GM03348 (cell line): ENCODE measurements around the gene PRR14L.
A peak's percentile ranks its signal among the peaks of the same experiment; 100 is the strongest.
"Not testable (repeated sequence)": the region's sequence is repeated elsewhere in the genome, so short reads cannot be mapped to it uniquely, and the experiment has no call there.

Experiments used
- DNase-seq: peaks from one replicate; pipeline ENCODE4 v3.0.0; 2012; ENCODE audit warnings: low spot score

PRR14L gene

DNA sequence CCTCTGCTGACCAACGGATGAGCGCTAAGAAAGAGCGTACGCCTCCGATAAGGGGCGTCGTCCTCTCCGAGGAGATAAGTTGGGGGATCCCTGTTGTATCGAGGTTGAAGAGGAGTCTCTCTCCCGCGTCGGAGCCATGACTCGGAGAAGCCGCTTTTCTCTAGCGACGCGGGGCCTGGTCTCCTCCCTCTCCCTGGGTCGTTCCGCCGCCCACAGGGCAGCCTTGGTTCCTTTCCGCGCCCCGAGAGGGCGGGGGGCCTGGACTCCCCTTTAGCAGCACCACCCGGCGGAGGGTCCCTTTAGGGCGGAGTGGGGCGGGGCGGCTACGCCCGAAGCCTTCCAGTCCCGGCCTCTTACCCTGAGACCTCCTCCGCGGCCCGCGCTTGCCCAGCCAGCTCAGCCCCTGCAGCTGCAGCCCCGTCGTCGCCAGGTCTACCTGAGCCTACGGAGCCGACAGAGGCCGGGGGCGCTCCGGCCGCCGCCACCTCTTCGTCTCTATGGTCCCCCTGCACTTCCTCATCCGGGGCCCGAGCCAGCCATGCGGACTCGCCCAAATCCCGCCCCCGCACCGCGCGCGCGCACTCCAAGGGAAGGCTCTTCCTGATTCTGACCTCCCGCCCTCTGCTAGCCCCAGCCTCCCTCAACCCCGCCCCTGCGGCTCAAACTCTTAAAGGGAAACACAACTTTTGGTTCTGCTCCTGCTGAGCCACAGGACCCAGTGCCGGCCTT is at the start of gene PRR14L:
TSS of gene PRR14L (minus strand) at position 497 of the 729 bp plus-strand sequence. CDS start 11,272 bp downstream, outside the sequence.
- peak; percentile 97 for DNase-seq

DNA sequence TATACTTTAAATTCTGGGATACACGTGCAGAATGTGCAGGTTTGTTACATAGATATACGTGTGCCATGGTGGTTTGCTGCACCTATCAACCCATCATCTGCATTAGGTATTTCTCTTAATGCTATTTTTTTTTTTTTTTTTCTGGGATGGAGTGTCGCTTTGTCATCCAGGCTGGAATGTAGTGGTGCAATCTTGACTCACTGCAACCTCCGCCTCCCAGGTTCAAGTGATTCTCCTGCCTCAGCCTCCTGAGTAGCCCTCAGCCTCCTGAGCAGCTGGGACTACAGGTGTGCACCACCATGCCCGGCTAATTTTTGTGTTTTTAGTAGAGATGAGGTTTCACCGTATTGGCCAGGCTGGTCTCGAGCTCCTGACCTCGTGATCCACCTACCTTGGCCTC is 49.4 kb upstream of the PRR14L start:
- DNase-seq: not testable (repeated sequence)

DNA sequence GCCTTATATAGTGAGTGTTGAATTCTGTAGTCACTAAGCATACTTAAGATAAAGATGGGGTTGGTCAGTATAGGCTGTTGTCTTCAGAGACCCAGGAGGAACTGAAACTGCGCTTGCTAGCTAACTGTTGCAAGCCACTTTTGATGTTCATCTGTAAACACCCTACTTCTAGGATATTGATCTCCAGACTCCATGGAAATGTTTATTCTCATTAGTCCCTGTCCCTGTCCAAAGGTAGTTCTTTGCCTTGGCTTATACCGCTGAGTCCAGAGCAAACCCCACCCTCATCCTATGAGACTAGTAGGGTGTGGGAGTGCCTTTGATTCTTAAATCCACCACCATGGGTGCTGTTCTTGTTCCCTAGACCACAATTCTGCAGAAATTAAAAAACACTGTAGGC is 40.3 kb upstream of the PRR14L start:
- DNase-seq: no peak

DNA sequence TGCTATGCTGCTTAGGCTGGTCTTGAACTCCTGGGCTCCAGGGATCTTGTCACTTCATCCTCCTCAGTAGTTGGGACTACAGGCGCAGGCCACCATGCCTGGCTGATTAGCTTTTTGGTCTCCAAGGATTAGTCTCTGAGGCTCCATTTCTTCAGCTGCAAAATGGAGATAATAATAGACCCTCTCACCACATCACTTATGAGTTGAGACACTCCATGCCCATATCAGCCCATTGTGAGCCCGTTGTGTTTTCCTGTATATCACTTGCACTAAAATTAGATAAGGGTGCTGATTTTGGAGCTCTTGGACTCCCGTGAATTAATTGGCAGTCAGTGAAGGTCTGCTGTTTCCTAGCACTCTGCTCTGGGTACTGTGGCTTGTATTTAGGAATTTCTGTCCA is 39.9 kb upstream of the PRR14L start:
- no peak for DNase-seq

DNA sequence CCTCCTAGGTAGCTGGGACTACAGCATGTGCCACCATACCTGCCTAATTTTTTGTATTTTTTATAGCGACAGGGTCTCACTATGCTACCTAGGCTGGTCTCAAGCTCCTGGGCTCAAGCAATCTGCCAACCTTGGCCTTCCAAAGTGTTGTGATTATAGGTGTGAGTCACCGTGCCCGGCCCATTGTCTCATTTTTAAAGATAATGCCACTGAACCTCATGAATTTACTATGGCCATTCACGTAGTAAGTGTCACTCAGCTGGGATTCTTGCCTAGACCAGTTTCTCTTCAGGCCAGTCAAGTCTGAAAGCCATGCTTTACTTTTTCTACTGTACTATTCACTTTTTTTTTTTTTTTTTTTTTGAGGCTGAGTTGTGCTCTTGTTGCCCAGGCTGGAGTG is 26.3 kb upstream of the PRR14L start:
- no peak for DNase-seq

DNA sequence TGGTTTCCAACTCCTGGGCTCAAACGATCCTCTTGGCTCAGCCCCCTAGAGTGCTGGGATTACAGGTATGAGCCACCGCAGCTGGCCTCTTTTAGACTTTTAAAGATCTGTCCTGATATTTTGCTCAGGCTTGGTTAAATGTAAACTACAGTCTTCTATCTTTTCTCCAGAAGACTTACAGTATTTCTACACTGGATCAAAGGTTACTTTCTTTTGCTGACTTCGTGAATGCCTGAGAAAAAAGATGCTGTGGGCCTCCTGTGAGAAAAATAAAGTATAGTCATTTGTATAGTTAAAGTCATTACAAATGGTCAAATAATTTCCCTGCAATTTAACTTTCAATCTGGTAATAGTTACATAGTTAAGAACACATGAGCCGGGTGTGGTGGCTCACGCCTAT is 23.5 kb upstream of the PRR14L start:
- DNase-seq: no peak

DNA sequence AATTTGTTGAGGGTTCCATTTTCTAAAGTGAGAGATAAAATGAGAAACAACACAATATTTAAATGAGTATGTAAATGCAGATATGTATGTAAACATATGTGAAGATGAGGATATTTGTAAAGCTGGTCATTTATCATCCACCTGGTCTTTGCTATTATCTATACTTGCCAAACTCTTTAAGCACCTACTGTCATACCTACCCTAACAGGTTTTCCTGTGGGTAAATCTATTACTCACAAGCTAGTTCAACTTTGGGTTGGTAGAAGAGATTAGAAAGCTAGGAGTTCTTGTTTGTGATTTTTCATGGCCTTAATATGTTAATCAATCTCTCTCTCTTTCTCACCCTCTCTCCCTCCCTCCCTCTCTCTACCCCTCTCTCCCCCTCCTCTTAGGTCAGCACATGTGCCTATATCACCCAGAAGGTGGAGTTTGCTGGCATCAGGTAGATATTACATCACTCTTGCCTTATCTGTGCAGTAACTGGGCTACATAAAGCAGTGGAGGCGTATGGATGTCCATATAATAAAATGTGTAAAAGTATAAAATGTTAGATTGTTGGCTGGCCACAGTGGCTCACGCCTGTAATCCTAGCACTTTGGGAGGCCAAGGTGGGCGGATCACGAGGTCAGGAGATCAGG is 18.6 kb upstream of the PRR14L start:
- no peak for DNase-seq

DNA sequence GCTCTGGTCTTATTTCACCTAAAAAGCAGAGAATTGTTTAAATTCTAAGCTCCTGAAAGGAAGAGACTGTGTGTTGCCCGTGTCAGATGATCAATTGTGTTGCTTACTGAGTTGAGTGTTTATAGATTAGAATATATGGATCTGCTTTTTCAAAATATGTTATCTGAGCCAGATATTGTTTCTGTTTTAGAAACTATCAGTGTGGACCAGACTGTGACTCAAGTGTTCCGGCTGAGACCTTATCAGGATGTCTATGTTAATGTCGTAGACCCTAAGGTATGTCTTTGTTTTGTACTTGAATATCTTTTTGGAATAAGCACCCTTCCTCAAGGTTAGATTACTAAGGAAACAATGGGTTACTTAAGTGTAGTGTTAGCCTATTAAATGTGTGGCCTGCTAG is 14.9 kb upstream of the PRR14L start:
- DNase-seq: no peak

DNA sequence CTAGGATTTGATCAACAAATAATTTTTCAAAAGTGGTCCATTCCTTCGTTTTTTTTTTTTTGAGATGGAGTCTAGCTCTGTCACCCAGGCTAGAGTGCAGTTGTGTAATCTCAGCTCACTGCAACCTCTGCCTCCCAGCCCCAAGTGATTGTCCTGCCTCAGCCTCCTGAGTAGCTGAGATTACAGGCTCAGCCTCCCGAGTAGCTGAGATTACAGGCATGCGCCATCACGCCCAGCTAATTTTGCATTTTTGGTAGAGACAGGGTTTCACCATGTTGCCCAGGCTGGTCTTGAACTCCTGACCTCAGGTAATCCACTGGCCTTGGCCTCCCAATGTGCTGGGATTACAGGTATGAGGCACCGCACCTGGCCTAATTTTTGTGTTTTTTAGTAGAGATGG is 8.9 kb upstream of the PRR14L start:
- not testable (repeated sequence) for DNase-seq

DNA sequence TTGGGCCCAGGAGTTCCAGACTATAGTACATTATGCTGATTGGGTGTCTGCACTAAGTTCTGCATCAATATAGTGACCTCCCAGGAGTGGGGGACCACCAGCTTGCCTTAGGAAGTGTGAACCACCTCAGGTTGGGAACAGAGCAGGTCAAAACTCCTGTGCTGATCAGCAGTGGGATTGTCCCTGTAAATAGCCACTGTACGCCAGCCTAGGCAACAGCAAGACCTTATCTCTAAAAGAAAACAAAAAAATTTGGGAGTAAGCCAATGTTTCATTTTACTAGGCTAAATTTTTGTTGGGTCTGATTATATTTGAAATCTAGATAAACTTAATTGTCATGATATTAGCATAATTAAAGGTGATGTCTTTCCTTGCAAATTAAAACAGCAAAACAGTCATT is 7.3 kb upstream of the PRR14L start:
- no peak for DNase-seq

DNA sequence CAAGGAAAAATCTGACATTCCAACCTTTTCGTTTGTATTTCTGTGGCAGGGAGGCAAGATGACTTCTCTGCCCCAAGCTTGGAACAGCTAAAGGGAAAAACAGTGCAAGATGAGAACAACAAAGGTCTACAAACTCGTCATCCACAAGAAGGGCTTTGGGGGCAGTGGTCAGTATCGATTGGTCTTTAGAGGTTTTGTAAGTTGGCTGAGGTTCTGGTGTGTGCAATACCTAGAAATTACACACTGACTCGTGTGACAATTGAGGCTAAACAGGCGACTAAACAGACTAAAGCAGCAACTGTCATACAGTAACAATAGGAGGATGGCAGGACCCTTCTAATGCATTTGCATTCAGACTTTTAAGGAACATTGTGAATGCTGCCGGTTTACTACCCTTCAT is 4.9 kb upstream of the PRR14L start:
- no peak for DNase-seq

DNA sequence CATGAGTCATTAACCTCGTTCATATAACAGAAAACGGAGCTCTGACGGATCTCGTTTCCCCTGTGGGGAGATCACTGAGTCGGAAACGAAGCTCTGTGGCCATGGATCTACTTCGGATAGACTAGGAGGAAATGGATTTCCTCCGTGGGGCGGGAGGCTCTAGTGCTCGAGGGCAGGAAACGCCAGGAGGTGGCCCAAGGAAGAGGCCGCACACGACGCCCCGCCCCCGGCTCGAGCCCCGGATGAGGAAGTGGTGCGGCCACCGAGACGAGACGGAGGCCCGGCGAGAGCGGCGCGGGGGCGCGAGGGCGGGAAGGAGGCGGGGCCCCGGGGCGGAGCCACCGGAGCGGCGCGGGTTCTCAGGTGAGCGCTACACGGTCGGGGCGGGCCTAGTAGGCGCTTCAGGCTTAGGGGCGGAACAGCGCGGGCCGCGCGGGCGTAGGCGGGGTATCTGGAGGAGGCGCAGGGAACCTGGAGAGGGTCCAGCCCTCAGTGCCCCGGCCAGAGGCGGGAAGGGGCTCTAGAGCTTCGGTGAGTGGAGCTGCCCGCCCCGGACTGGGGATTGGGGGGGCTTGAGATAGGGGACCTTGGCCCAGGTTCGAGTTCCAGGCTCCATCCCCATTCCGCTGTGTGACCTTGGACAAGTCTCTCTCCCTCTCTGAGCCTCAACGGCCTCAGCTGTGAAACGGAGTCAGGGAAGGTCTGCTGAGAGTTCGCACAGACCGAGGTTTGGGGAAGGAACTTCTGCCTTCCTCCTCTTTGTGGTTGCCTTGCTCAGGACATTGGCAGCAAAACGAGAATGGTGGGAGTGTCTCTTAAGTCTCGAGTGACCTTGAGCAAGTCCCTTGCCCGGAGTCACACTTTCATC is 3.9 kb upstream of the PRR14L start, which contains the start of gene DEPDC5:
TSS of gene DEPDC5 (plus strand) at position 386 of the 868 bp plus-strand sequence. CDS start 903 bp downstream, outside the sequence.
- DNase-seq: peak; percentile 99

DNA sequence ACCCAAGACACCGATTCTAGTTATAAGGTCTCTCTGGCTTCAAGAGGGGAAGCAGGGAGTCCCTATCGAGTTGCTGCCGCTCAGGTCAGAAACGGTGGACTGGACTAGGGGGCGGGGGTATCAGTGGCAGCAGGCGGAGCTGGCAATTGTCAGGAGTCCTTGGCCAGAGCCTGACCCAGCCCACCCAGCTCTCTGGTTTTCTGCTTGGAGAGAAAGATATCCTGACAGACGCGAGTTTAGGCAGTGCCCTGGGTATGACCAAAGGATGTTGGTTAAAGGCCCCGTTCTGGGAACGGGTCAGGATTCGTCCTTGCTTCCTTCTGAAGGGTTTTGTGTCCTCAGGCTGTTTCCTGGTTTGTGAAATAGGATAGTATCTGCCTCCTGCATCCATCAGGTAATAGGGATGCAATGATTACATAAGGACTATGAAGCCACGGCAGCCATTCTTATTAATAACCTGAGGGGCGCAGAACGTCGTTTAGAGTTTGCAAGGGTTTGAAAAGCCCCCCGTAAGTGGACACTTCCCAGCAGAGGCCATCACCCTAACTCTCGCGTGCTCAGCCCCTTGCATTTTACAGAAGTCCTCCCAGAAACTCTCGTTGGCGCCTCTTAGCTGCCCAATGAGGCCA is 3.2 kb upstream of the PRR14L start:
- DNase-seq: peak; percentile 17

DNA sequence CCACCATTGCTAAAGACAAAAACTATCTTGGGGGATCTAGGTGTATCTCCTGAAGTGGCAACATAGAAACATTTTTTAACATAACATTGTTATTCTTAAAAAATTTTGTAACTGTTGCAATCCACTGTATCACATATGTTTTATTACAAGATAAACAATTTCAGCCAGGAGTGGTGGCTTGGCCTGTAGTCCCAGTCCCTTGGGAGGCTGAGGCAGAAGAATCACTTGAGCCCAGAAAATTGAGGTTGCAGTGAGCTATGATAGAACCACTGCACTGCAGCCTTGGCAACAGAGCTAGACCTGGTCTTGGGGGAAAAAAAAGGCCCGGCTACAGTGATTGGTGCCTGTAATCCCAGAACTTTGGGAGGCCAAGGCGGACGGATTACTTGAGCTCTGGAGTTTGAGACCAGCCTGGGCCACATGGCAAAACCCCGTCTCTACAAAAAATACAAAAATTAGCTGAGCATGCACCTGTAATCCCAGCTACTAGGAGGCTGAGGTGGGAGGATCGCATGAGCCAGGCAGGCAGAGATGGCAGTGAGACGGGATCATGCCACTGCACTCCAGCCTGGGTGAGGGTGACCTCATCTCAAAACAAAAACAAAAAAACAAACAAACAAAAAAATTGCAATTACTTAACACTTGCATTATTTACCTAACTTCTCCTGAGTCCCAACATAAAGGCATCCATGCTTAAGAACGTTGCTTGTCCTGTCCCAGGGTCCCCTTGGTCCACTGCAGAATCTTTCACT is 2.3 kb upstream of the PRR14L start:
- no peak for DNase-seq

DNA sequence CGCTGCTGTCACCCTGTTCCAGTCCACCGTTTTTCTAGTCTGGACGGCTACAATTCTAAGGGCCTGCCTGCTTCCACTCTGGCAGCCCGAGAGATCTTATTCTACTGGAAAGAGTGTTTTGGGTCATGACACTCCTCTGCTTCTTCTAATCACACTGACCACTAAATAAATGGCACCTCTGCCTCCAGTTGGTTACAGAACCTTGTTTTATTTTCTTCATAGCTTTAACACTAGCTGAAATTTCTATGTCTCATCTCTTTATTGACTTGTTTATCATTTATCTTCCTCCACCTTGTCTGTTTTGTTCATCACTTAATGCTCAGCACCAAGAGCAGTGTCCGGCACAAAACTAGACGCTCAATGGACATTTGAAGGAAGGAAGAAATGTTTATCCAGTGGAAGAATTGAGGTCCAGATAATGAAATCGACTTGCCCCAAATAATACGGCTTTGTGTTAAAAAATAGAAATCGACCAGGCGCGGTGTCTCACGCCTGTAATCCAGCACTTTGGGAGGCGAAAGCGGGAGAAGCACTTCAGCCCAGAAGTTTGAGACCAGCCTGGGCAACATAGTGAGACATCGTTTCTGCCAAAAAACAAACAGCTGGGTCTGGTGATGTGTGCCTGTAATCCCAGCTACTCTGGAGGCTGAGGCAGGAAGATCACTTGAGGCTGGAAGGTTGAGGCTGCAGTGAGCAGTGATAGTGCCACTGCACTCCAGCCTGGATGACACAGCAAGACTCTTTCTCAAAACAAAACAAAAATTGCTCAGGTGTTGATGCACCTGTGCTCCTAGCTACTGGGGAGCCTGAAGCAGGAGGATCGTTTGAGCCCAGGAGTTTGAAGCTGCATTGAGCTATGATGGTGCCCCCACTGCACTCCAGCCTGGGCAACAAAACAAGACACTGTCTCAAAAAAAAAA is 693 bp upstream of the PRR14L start:
- no peak for DNase-seq

DNA sequence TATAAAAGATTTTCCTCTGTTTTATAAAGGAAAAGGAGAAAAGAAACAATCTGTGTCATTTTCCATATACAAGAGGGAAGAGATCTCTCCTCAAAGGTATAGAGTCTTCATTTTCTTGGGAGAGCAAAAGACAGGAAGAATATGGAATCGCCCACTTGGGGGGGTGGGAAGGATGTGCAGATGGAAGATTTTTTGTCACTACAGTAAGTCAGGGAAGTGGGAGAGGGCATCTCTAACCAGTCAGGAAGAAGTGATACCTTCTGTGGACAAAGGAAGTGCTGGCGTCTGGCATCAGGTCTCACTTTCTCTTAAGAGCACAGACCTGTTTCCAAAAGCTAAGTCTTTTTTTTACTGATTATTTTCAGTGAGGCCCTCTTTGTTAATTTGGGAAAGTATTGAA is 1.4 kb downstream of the PRR14L start:
- no peak for DNase-seq

DNA sequence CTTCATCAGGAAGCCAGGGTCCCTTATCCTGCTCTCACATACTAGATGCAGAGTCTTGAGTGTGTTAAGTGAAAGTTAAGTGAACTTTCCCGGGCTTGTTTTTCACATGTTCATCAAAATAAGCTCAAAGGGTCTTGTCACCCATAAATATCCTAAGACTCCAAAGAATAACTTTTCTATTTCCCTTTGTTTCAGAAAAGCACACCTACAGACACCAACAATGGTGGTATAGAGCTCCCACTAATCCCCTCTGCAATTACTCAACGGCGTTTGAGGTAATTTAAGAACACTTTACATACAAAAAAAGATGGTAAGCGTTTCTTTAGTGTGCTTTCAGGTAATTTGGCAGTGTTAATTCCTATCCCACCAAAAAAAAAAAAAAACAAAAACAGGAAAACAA is 2.5 kb downstream of the PRR14L start:
- DNase-seq: no peak

DNA sequence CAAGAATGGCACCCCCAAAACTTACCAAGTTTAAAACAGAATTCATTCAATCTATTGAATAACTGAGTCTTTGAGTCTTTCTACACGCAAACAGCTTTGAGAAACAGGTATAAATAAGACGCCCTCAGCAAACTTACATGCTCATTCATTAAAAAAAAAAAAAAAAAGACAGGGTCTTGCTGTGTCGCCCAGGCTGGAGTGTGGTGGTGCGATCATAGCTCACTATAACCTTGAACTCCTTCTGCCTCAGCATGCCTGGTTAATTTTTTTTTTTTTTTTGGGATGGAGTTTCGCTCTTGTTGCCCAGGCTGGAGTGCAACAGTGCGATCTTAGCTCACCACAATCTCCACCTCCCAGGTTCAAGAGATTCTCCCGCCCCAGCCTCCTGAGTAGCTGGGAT is 6.1 kb downstream of the PRR14L start:
- no peak for DNase-seq

DNA sequence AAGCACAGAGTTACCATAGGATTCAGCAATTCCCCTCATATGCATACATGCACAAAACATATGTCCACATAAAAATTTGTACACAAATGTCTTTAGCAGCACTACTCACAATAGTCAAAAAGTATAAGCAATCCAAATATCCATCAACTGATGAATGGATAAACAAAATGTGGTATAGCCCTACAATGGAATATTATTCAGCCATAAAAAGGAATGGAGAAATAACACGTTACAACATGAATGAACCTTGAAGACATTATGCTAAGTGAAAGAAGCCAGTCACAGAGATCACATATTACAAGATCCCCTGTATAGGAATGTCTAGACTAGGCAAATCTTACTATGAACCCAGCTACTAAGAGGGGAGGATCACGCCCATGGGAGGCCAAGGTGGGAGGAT is 7.2 kb downstream of the PRR14L start:
- DNase-seq: no peak

DNA sequence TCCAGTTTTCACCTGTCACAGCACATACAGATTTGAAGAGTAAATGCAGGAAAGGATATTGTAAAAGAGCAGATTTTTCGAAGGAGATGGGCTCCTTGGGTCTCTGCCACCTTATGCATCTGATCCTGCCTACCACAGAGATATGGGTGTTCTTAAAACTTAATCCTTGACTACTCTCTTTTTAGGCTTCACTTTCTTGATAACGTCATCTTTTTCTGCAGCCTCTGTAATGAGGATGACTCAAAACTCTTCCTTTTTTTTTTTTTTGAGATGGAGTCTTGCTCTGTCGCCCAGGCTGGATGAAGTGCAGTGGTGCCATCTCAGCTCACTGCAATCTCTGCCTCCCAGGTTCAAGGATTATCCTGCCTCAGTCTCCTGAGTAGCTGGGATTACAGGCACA is 7.8 kb downstream of the PRR14L start:
- DNase-seq: no peak
